Activated CD4-positive, alpha-beta T cell treated with anti-CD3 and anti-CD28 coated beads for 48 hours (primary cell): ENCODE results near the gene ERMAP.

Experiments
- DNase-seq: peaks from one replicate; pipeline ENCODE4 v3.0.0-alpha.2; 2020

ERMAP gene

GRCh38 chr1:42816585-42817439 is at the start of gene ERMAP, which contains the start of gene SVBP:
ERMAP (plus strand) TSS chr1:42817122; CDS start chr1:42830449, 13,327 bp downstream.
SVBP (minus strand) TSS chr1:42817397; CDS start chr1:42816544, 853 bp downstream.
- DNase-seq = peak; percentile 95

- DNase-seq = no peak
Observed at GRCh38 chr1:42767510-42768000, 49.4 kb upstream of the ERMAP start.

- no peak for DNase-seq
Observed at GRCh38 chr1:42768172-42768571, 48.8 kb upstream of the ERMAP start.

- DNase-seq = no peak
Observed at GRCh38 chr1:42769811-42770210, 47.1 kb upstream of the ERMAP start.

- no peak for DNase-seq
Observed at GRCh38 chr1:42773420-42773819, 43.5 kb upstream of the ERMAP start.

GRCh38 chr1:42774928-42775526 is 41.9 kb upstream of the ERMAP start:
- DNase-seq = no peak

- DNase-seq = no peak
Observed at GRCh38 chr1:42776502-42776901, 40.4 kb upstream of the ERMAP start.

- peak; percentile 45 for DNase-seq
Observed at GRCh38 chr1:42777852-42778251, 39.1 kb upstream of the ERMAP start.

GRCh38 chr1:42779725-42780124 is 37.2 kb upstream of the ERMAP start:
- DNase-seq = no peak

- no peak for DNase-seq
Observed at GRCh38 chr1:42780176-42780575, 36.7 kb upstream of the ERMAP start.

- no peak for DNase-seq
Observed at GRCh38 chr1:42783092-42783491, 33.8 kb upstream of the ERMAP start.

- no peak for DNase-seq
Observed at GRCh38 chr1:42784547-42784945, 32.4 kb upstream of the ERMAP start.

- peak; percentile 61 for DNase-seq
Observed at GRCh38 chr1:42784946-42785693, 31.8 kb upstream of the ERMAP start, which contains the start of gene TMEM269. TMEM269 (plus strand) TSS chr1:42784991; CDS start chr1:42789894, 4,903 bp downstream.

GRCh38 chr1:42786097-42786496 is 30.8 kb upstream of the ERMAP start:
- no peak for DNase-seq

- DNase-seq = no peak
Observed at GRCh38 chr1:42788021-42788420, 28.9 kb upstream of the ERMAP start.

GRCh38 chr1:42793824-42794223 is 23.1 kb upstream of the ERMAP start:
- no peak for DNase-seq

- DNase-seq = no peak
Observed at GRCh38 chr1:42797414-42797813, 19.5 kb upstream of the ERMAP start.

GRCh38 chr1:42797979-42798378 is 18.9 kb upstream of the ERMAP start:
- no peak for DNase-seq

- no peak for DNase-seq
Observed at GRCh38 chr1:42801832-42802473, 15.0 kb upstream of the ERMAP start.

GRCh38 chr1:42806171-42806570 is 10.8 kb upstream of the ERMAP start:
- no peak for DNase-seq

GRCh38 chr1:42806593-42806992 is 10.3 kb upstream of the ERMAP start:
- no peak for DNase-seq

GRCh38 chr1:42807056-42807668 is 9.8 kb upstream of the ERMAP start:
- DNase-seq = no peak
